Measurements from ENCODE around the gene KLHL29.

DNA sequence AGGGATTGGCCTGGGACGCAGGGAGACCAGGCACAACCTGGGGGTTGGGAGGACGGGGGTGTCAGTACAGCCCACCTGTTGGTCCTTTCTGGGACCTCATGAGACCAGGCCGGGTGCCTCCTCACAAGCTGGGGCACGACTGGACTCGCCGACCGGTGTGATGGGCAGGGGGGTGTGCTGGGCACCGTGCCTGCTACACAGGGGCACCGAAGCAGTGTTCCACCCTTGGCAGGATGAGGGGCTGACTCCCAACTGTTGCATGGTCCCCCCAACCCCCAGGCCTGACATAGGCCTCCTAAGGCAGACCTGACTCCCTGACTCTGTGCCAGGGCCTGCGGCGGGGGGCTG is 285.2 kb downstream of the KLHL29 start:
- TF ChIP-seq CTCF (IDR thresholded peaks at IDR 0.05; ENCODE audit: borderline replicate concordance, extremely low read depth, low read length, poor library complexity, severe bottlenecking) (no peak), EZH2 (IDR thresholded peaks at IDR 0.05; ENCODE audit: borderline replicate concordance, low read depth, low read length, severe bottlenecking) (no peak)

All from DND-41 (cell line).